ENCODE results near the gene MAML2.

- TF ChIP-seq POLR2A (IDR thresholded peaks at IDR 0.05) (no peak), POLR2AphosphoS5 (IDR thresholded peaks at IDR 0.05) (peak in 1 of 3 donors; percentile 19)
- TF ChIP-seq, protein P1, sequence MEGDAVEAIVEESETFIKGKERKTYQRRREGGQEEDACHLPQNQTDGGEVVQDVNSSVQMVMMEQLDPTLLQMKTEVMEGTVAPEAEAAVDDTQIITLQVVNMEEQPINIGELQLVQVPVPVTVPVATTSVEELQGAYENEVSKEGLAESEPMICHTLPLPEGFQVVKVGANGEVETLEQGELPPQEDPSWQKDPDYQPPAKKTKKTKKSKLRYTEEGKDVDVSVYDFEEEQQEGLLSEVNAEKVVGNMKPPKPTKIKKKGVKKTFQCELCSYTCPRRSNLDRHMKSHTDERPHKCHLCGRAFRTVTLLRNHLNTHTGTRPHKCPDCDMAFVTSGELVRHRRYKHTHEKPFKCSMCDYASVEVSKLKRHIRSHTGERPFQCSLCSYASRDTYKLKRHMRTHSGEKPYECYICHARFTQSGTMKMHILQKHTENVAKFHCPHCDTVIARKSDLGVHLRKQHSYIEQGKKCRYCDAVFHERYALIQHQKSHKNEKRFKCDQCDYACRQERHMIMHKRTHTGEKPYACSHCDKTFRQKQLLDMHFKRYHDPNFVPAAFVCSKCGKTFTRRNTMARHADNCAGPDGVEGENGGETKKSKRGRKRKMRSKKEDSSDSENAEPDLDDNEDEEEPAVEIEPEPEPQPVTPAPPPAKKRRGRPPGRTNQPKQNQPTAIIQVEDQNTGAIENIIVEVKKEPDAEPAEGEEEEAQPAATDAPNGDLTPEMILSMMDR (IDR thresholded peaks at IDR 0.05 in 8 of 11, conservative IDR thresholded peaks at IDR 0.05 in 3 of 11), result peak in 1 of 11 experiments; percentile 37
Observed at GRCh38 chr11:96045622-96046456, 297.2 kb downstream of the MAML2 start.

Data from spleen (tissue), 7 donors.